NCI-H1092 (cell line): Measurements from ENCODE around the gene IL15.
"Not testable (repeated sequence)": the region's sequence is repeated elsewhere in the genome, so short reads cannot be mapped to it uniquely, and the experiment has no call there.

Source experiments
- DNase-seq: peaks from one replicate; lab custom pipeline; 2025; lab: John Stamatoyannopoulos, UW

The IL15 gene

GRCh38 chr4:141646969-141647368, 10.6 kb downstream of the IL15 start:
- no peak for DNase-seq

GRCh38 chr4:141647966-141648365, 11.6 kb downstream of the IL15 start:
- DNase-seq, result no peak

GRCh38 chr4:141652161-141652778, 15.9 kb downstream of the IL15 start:
- DNase-seq, result no peak

GRCh38 chr4:141654098-141654497, 17.7 kb downstream of the IL15 start:
- DNase-seq, result no peak

- DNase-seq, result no peak
These were observed 19.6 kb downstream of the IL15 start for GRCh38 chr4:141656031-141656430.

- no peak for DNase-seq
These were observed 21.3 kb downstream of the IL15 start for GRCh38 chr4:141657550-141658250.

- no peak for DNase-seq
These were observed 21.9 kb downstream of the IL15 start for GRCh38 chr4:141658309-141658708.

GRCh38 chr4:141659539-141659938, 23.2 kb downstream of the IL15 start:
- no peak for DNase-seq

GRCh38 chr4:141660880-141661279, 24.5 kb downstream of the IL15 start:
- DNase-seq, result no peak

GRCh38 chr4:141668200-141668910, 32.0 kb downstream of the IL15 start:
- DNase-seq, result no peak

GRCh38 chr4:141669501-141669900, 33.1 kb downstream of the IL15 start:
- DNase-seq, result no peak

GRCh38 chr4:141675384-141675783, 39.0 kb downstream of the IL15 start:
- DNase-seq, result no peak

- no peak for DNase-seq
These were observed 39.8 kb downstream of the IL15 start for GRCh38 chr4:141676087-141676670.

GRCh38 chr4:141680060-141680459, 43.7 kb downstream of the IL15 start:
- no peak for DNase-seq

- no peak for DNase-seq
These were observed 48.4 kb downstream of the IL15 start for GRCh38 chr4:141684785-141685184.

GRCh38 chr4:141686146-141686775, 49.9 kb downstream of the IL15 start:
- DNase-seq, result peak; percentile 3

- DNase-seq, result no peak
These were observed 50.5 kb downstream of the IL15 start for GRCh38 chr4:141686879-141687278.

- DNase-seq, result not testable (repeated sequence)
These were observed 53.4 kb downstream of the IL15 start for GRCh38 chr4:141689726-141690296.

GRCh38 chr4:141691247-141691646, 54.9 kb downstream of the IL15 start:
- DNase-seq, result not testable (repeated sequence)

GRCh38 chr4:141692081-141692480, 55.7 kb downstream of the IL15 start:
- DNase-seq, result no peak

- DNase-seq, result no peak
These were observed 60.7 kb downstream of the IL15 start for GRCh38 chr4:141697116-141697515.
